GM13976 (cell line): ENCODE results near the gene CDC26.

Experiments
- DNase-seq: peaks from one replicate; pipeline ENCODE4 v3.0.0; 2012; ENCODE audit warnings: low spot score
- CTCF ChIP-seq: IDR thresholded peaks from 2 replicates; pipeline ENCODE4 v1.5.1; 2012; ENCODE audit warnings: borderline replicate concordance, mild to moderate bottlenecking; ENCODE audit not compliant: insufficient read depth; ENCODE audit errors: extremely low read depth, missing control alignments, control extremely low read depth
- in situ Hi-C: fragments of 300-500 bp; cut with MboI; formaldehyde crosslinking; loops from one replicate; pipeline ENCODE4 v1.12.0; 2022; ENCODE audit warnings: low sequenced_read_pairs, mixed read lengths, inconsistent platforms; ENCODE audit not compliant: unreplicated experiment

Gene CDC26

GRCh38 chr9:113246928-113247327 lies 28.4 kb downstream of the CDC26 start:
- in situ Hi-C loops, result no loop called here
- no peak for DNase-seq
- no peak for TF ChIP-seq CTCF

GRCh38 chr9:113245894-113246293 lies 29.5 kb downstream of the CDC26 start:
- no peak for TF ChIP-seq CTCF
- DNase-seq, result no peak
- in situ Hi-C loops, result no loop called here

- in situ Hi-C loops, result no loop called here
- no peak for TF ChIP-seq CTCF
- DNase-seq, result no peak
Measured at GRCh38 chr9:113244556-113244955, 30.8 kb downstream of the CDC26 start.

- no peak for DNase-seq
- TF ChIP-seq CTCF, result no peak
- in situ Hi-C loops, result no loop called here
Measured at GRCh38 chr9:113241161-113241560, 34.2 kb downstream of the CDC26 start.

GRCh38 chr9:113238859-113239232 lies 36.5 kb downstream of the CDC26 start:
- in situ Hi-C loops, result no loop called here
- no peak for TF ChIP-seq CTCF
- DNase-seq, result no peak

GRCh38 chr9:113238202-113238858 lies 37.0 kb downstream of the CDC26 start:
- TF ChIP-seq CTCF, result no peak
- in situ Hi-C loops, result no loop called here
- DNase-seq, result no peak
